NCI-H69 (cell line): ENCODE results near the gene DNAJC30.
A peak's percentile ranks its signal among the peaks of the same experiment; 100 is the strongest.

Source experiments
- DNase-seq: peaks from one replicate; lab custom pipeline; 2025; lab: John Stamatoyannopoulos, UW

The DNAJC30 gene

GRCh38 chr7:73647725-73648592, 35.3 kb downstream of the DNAJC30 start:
- peak; percentile 86 for DNase-seq

- no peak for DNase-seq
Measured at GRCh38 chr7:73646785-73647724, 36.2 kb downstream of the DNAJC30 start.

GRCh38 chr7:73645643-73646174, 37.5 kb downstream of the DNAJC30 start:
- DNase-seq: no peak

GRCh38 chr7:73644688-73645286, 38.5 kb downstream of the DNAJC30 start:
- DNase-seq: no peak

- DNase-seq: no peak
Measured at GRCh38 chr7:73642834-73643233, 40.4 kb downstream of the DNAJC30 start.

GRCh38 chr7:73638911-73639310, 44.3 kb downstream of the DNAJC30 start:
- DNase-seq: no peak

GRCh38 chr7:73635428-73636200, 47.6 kb downstream of the DNAJC30 start:
- DNase-seq: no peak

GRCh38 chr7:73633844-73634243, 49.4 kb downstream of the DNAJC30 start:
- no peak for DNase-seq

GRCh38 chr7:73633323-73633722, 49.9 kb downstream of the DNAJC30 start:
- no peak for DNase-seq

GRCh38 chr7:73631558-73631957, 51.7 kb downstream of the DNAJC30 start:
- no peak for DNase-seq
